GDM1 (cell line): ENCODE data around the gene TCP11.

Experiments used
- DNase-seq: peaks from one replicate; lab custom pipeline; 2025; lab: John Stamatoyannopoulos, UW

The TCP11 gene

GRCh38 chr6:35092362-35093117, 48.6 kb downstream of the TCP11 start:
- no peak for DNase-seq

DNA sequence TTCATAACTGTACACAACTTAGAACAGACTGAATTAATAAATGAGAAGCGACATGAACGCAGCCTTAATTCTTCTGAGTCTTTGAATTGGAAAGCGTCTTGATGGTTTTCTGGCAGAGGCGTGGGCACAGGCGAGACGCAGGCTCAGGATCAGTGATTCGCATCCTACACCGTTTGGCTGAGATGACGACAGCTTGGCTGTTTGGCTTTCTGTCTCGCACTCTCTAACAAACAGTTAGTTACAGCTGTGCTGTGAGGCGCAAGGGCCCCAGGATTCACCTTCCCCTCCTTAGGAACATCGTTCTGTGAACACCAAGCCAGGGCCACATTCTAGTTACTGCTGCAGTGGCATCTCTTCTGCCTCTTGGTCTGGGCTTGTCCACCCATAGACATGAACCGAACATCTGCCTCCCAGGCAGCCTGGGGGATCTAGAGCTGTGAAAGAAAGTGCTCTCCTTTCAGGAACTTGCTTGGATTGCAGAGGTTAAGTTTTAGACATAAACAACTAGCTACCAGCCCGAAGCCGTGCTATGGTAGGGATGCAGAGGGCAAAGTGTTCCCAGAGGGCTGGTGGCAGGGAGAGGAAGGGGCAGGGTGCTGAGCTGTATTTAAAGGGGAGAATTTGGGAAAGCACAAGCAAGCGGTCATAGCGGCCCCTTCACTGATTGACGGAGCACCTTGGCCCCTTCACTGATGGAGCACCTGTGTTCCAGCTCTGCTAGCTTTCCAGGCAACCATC, 49.6 kb downstream of the TCP11 start:
- DNase-seq = no peak

- DNase-seq = no peak
Observed at GRCh38 chr6:35090734-35091133, 50.4 kb downstream of the TCP11 start.

GRCh38 chr6:35089935-35090505, 51.1 kb downstream of the TCP11 start:
- no peak for DNase-seq

- DNase-seq = no peak
Observed at GRCh38 chr6:35089216-35089934, 51.8 kb downstream of the TCP11 start.

- DNase-seq = no peak
Observed at GRCh38 chr6:35088281-35089215, 52.6 kb downstream of the TCP11 start.

DNA sequence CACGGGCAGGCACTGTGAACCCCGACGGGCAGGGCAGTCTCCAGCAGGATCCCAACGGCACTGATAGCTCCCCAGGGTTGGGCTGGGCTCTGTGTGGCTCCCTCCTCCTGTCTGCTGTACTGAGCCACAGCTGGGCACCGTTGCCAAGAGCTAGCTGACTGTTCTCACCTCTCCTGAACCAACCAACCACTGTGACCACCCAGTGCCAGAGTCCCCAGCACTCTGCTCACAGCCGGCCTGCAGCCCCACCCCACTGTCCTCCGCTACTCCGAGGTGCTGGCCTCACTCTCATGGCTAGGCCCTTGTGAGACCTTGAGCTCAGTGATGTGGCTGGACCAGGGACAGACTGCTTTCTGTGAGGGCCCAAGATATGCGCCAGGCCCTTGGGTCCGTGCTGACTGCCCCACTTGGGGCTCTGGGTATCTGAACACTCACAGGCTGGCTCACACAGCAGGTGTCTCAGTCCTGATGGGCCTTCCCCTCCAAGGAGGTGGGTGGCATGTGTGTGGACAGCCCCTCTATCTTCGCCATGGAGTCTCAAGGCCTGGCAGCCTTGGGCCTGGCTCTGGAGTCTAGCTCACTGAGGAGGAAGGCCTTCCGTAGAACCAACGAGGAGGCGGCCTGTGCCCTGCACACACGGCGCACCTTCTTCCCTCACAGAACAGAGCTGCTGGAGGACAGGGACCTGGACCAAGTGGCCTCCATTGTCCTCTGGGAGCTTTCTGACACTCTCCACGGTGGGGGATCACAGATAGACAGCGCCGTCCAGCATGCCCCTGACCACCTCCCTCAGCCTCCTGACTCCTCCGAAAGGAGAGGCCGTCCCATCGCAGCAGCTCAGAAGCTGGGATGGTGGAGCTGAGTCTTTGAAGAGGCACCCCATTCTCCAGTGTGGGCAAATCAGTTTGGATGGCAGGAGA, 53.5 kb downstream of the TCP11 start:
- DNase-seq = no peak

DNA sequence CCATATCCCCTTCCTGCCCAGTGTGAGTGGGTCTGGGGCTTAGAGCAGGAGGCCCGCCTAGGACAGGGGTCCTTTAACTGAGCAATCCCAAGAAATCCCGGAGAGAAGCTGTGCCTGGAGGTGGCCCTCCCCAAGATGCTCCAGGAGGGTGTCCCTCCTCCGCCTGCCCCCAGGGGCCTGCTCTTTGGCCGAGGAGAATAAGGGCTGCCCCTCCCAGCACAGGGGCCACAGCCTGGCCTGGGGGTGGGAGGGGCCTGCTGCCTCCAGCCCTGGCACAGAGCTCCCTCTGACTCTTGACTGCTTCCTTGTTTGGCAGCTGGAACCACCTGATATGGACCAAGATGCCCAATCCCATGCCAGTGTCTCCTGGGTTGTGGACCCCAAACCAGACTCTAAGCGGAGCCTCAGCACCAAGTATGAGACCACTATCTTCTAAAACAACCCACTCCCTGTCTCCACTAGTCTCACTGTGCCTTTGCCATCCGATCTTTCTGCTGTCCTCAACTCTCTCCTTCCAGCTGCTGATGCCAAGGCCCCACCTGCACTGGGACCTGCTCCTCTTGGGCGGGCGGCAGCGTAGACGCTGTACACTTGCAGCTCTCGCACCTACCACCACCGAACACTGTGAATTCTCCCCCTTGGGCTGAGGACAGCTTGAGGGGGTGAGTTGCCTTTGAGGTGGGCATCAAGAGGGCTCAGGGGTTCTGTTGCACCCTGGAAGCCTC, 54.3 kb downstream of the TCP11 start:
- DNase-seq = no peak

GRCh38 chr6:35086282-35086632, 54.9 kb downstream of the TCP11 start:
- DNase-seq = no peak

DNA sequence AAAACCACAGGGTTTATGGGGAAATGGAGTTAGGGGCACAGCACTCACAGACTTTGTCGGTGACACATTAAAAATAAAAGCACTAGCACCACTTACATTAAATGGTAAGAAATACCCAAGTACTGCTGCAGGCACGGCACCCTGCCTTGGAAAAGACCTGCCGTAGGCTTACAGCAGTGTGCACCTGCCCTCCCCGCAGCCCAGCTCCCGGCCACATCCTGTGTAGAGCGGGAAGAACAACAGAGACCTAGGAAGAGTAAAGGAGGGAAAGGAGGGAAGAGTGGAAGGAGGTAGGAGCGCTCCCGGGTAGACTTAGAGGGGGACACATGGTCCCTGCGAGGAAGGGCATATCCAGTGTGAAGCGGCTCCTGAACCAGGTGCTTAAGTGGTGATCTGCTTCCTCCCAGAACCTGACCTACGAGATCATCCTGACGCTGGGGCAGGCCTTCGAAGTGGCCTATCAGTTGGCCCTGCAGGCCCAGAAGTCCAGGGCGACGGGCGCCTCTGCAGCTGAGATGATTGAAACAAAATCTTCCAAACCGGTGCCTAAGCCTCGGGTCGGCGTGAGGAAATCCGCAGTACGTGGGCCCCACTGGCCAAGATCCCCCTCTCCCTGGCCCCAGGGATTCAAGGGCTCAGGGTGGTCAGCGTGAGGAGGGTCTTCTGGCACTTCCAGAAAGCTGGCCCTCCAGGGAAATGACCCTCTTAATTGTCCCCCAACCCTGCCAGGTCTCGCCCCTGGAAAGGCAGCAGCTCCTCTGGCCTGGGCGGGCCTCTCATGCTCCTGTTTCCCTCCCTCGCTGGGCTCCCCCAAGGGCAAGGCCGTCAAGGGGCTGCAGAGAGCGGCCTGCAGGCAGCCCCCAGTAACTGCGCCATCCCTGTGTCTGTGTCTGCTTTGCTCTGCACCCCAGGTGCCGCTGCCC, 55.5 kb downstream of the TCP11 start:
- no peak for DNase-seq

DNA sequence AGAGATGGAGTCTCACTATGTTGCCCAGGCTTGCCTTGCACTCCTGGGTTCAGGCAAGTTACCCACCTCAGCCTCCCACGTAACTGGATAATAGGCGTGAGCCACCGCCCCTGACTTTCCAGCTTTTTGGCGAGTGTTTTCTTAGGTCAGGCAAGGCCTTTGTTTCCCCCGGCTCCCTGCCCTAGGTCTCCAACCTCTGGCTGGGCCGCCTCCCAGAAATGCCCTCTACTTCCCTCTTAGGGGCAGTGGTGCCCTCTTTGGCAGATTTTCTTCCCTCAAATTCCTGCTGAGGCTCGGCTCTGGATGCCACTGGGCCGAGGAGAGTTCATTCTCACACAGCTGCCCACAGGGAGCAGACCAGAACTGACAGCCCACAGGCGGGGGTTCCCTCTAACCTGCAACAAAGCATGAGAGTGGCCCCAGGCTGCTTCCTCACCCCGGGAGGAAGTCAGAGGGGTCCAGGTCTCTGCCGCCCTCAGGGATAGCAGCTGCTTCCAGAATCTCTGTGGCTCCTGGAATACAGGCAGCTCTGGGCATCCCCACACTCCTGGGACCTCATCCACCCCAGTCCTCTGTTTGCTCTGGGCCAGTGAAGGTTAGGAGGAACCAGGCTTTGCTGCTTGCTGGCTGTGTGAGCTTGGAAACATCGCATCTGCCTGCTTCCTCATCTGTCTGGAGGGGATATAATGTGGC, 56.5 kb downstream of the TCP11 start:
- DNase-seq = no peak

- DNase-seq = no peak
Observed at GRCh38 chr6:35084041-35084491, 57.1 kb downstream of the TCP11 start.

DNA sequence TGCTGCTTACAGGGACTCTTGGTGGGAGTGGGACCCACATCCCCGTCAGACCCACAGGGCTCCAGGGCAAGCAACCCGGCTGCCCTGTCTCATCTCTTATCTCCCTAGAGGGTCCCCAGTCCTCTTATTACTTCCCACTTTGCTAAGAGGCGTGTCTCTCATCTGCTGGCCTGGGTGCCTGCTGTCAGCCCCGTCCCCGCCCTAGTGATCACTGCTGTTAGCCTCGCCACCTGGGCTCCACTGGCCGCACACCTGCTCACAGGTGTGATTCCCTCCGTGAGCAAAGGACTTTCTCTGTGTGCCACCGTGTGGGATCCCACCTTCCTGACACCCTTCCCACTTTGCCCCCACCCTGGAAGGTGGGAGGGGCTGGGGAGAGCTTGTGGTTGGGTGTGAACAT, 57.6 kb downstream of the TCP11 start:
- no peak for DNase-seq

DNA sequence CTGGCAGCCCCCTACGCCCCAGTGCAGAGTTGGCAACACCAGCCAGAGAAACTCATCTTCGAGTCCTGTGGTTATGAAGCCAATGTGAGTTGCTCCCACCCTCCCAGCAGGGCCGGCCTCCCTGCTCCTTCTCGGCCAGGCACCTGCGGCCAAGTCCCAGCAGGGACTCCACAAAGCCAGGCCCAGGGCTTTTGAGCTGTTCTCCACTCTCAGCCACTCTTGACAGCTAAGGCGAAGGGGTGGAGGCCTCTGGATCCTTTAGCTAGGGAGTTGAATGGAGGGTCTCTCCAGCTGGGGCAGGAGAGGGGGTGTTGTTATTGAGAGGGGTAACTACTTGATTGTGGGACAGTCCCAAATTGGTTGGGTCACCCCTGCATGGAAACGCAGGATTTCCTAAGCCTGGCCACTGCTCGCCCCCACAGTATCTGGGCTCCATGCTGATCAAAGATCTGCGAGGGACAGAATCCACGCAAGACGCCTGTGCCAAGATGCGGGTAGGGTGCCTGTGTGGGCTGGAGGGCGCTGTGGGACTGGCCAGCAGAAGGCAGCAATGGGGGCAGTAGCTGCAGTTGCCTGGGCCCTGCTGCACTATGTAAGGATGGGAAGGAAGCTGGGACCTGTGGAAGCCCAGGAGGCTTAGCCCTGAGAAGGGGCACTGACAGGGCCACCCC, 58.3 kb downstream of the TCP11 start:
- DNase-seq = no peak

DNA sequence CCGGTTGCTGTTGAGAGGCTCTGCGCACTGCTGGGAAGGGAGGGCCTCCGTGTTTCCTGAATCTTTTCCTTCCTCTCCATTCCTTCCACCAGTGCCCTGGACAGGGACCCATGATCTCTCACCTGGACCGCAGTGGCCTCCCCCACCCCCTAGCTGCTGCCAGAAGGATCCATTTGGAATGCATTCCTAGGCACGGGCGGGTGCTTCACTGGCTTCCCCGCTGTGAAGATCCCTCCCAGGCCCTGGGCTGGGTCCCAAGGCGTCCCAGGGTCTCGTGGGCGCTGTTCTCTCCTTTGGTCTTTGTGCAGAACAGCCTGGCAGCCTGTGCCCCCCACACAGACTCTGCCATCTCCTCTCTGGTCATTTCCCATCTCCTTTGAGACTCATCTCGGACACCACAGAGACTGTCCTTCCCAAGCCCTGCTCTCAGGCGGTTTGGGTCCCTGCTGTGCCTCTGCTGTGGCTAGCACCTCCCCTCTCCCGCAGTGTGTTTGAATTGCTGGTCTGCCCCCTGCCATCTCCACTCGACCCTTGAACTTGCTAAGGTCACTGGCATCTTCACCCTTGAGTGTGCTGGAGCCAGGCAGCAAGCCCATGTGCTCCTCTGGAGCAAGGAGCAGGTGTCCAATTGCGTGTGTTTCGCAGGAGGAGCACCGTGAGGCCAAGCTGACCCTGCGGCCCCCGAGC, 59.0 kb downstream of the TCP11 start:
- DNase-seq = no peak

DNA sequence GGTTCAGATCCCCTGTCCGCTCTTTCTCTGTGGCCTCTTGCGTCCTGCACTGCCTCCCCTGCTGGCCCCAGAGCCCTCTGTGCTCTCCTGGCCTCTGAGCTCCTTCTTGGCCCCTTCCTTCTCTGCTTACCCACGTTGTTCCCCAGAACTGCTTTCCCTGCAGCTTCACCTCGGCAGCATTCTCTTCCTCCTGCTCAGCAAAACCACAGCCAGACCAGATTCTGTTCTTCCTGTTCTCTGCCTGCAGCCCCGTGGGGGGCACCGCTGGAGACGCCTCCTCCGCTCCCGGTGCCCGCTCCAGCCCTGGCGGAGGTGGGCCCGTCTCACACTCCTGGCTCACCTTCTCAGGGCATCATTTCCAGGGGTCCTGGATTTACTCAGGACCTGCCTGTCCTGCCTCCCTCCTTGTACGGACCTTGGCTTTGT, 59.7 kb downstream of the TCP11 start:
- DNase-seq = peak; percentile 49
